ENCODE measurements around the gene DNAJC10.

Gene DNAJC10

GRCh38 chr2:182784777-182785176, 68.7 kb downstream of the DNAJC10 start:
- DNase-seq (ENCODE audit: low read depth in 2 of 2) = no peak

- no peak for DNase-seq (ENCODE audit: low read depth in 2 of 2)
Observed at GRCh38 chr2:182792441-182792840, 76.4 kb downstream of the DNAJC10 start.

- no peak for DNase-seq (ENCODE audit: low read depth in 2 of 2)
Observed at GRCh38 chr2:182798736-182799135, 82.7 kb downstream of the DNAJC10 start.

GRCh38 chr2:182804128-182804527, 88.1 kb downstream of the DNAJC10 start:
- DNase-seq (ENCODE audit: low read depth in 2 of 2) = no peak

GRCh38 chr2:182807319-182807718, 91.3 kb downstream of the DNAJC10 start:
- no peak for DNase-seq (ENCODE audit: low read depth in 2 of 2)

- DNase-seq (ENCODE audit: low read depth in 2 of 2) = no peak
Observed at GRCh38 chr2:182810087-182810486, 94.0 kb downstream of the DNAJC10 start.

GRCh38 chr2:182814380-182814779, 98.3 kb downstream of the DNAJC10 start:
- no peak for DNase-seq (ENCODE audit: low read depth in 2 of 2)

- no peak for DNase-seq (ENCODE audit: low read depth in 2 of 2)
Observed at GRCh38 chr2:182814804-182815203, 98.7 kb downstream of the DNAJC10 start.

- DNase-seq (ENCODE audit: low read depth in 2 of 2) = no peak
Observed at GRCh38 chr2:182816866-182817265, 100.8 kb downstream of the DNAJC10 start.

GRCh38 chr2:182817558-182817957, 101.5 kb downstream of the DNAJC10 start:
- DNase-seq (ENCODE audit: low read depth in 2 of 2) = no peak

- DNase-seq (ENCODE audit: low read depth in 2 of 2) = no peak
Observed at GRCh38 chr2:182818501-182818900, 102.4 kb downstream of the DNAJC10 start.

GRCh38 chr2:182818925-182819324, 102.9 kb downstream of the DNAJC10 start:
- DNase-seq (ENCODE audit: low read depth in 2 of 2) = no peak

- no peak for DNase-seq (ENCODE audit: low read depth in 2 of 2)
Observed at GRCh38 chr2:182819412-182819811, 103.4 kb downstream of the DNAJC10 start.

GRCh38 chr2:182821182-182821581, 105.1 kb downstream of the DNAJC10 start:
- no peak for DNase-seq (ENCODE audit: low read depth in 2 of 2)

- DNase-seq (ENCODE audit: low read depth in 2 of 2) = no peak
Observed at GRCh38 chr2:182822733-182823132, 106.7 kb downstream of the DNAJC10 start.

GRCh38 chr2:182824056-182824766, 108.2 kb downstream of the DNAJC10 start:
- no peak for DNase-seq (ENCODE audit: low read depth in 2 of 2)

GRCh38 chr2:182824767-182825158, 108.7 kb downstream of the DNAJC10 start:
- no peak for DNase-seq (ENCODE audit: low read depth in 2 of 2)

GRCh38 chr2:182826064-182826463, 110.0 kb downstream of the DNAJC10 start:
- no peak for DNase-seq (ENCODE audit: low read depth in 2 of 2)

GRCh38 chr2:182826496-182826895, 110.4 kb downstream of the DNAJC10 start:
- no peak for DNase-seq (ENCODE audit: low read depth in 2 of 2)

- DNase-seq (ENCODE audit: low read depth in 2 of 2) = no peak
Observed at GRCh38 chr2:182827182-182827879, 111.3 kb downstream of the DNAJC10 start.

GRCh38 chr2:182831101-182831500, 115.0 kb downstream of the DNAJC10 start:
- DNase-seq (ENCODE audit: low read depth in 2 of 2) = no peak

GRCh38 chr2:182831921-182832320, 115.9 kb downstream of the DNAJC10 start:
- DNase-seq (ENCODE audit: low read depth in 2 of 2) = no peak

GRCh38 chr2:182833084-182833854, 117.2 kb downstream of the DNAJC10 start:
- DNase-seq (ENCODE audit: low read depth in 2 of 2) = no peak
